OCI-M2 (cell line): ENCODE measurements around the gene NOC4L.
A peak's percentile ranks its signal among the peaks of the same experiment; 100 is the strongest.
"Not testable (repeated sequence)": the region's sequence is repeated elsewhere in the genome, so short reads cannot be mapped to it uniquely, and the experiment has no call there.

Source experiments
- DNase-seq: peaks from one replicate; lab custom pipeline; 2025; ENCODE audit not compliant: unreplicated experiment; lab: John Stamatoyannopoulos, UW

The NOC4L gene

GRCh38 chr12:132144115-132144809, at the start of gene NOC4L, which contains the start of gene DDX51:
Gene NOC4L (plus strand): TSS chr12:132144457. CDS start chr12:132144489, 32 bp downstream.
Gene DDX51 (minus strand): TSS chr12:132144319. CDS start chr12:132144296, 23 bp downstream.
- DNase-seq: peak; percentile 25

DNA sequence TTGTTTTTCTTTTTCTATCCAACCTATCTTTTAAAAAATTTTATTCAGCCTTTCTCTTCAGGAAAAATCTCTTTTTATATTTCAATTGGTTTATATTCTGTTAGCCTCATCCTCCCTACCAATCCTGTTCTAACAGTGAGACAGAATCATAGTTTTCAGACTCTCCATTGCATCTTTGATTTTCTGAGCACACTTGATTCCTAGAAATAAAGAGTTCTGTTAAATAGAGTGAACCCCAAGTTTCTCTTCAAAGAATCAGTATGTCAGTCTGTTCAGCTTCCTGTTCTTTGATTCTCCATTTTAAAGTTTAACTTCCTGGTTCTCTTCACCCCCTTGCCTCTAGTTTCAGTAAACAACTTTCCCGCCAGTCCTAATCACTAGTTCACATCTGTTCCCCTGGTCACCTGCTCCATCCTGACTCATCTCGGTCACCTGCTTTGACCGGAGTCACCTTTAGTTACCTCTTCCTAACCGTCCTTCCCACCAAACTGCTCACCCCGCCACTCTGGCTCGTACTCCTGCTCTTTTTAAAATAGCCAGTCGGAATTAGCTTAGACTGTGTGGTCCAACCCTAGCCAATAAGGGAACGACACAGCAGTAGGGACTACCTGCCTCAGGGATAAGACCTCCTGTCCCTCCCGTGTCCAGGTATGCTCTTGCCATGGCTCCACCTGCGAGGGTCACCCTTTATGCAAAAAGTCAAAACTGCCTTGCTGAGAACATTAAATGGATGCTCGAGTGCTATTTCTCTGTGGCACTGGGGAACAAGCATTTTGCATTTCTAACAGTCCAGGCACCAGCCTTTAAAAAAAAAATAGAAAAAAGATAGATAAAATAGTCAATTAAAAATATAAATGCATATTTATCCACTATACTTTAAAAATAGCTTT, 48.5 kb upstream of the NOC4L start:
- no peak for DNase-seq

- DNase-seq: no peak
These were observed 44.5 kb upstream of the NOC4L start for GRCh38 chr12:132099739-132100138.

- DNase-seq: no peak
These were observed 43.8 kb upstream of the NOC4L start for GRCh38 chr12:132100306-132101065.

DNA sequence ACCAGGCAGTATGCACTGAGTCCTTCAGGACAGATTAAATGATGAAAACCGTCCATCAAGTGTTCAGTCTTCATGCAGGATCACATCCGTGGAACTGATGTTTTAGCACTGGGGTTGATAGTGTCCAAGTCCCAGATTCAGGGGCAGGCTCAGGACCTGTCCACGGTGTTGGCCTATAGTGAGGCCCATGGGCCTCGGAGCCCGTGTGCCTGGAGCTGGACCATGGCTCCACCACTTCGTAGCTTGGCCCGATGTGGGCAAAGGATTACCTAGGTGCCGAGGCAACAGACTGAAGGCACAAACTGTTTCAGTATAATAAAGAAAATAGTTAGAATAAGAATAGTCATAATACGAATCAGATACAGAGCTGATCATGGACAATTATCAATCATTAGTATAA, 42.0 kb upstream of the NOC4L start:
- DNase-seq: no peak

GRCh38 chr12:132103072-132103471, 41.2 kb upstream of the NOC4L start:
- DNase-seq: not testable (repeated sequence)

GRCh38 chr12:132103542-132104308, 40.5 kb upstream of the NOC4L start:
- no peak for DNase-seq

GRCh38 chr12:132105467-132105866, 38.8 kb upstream of the NOC4L start:
- DNase-seq: no peak

DNA sequence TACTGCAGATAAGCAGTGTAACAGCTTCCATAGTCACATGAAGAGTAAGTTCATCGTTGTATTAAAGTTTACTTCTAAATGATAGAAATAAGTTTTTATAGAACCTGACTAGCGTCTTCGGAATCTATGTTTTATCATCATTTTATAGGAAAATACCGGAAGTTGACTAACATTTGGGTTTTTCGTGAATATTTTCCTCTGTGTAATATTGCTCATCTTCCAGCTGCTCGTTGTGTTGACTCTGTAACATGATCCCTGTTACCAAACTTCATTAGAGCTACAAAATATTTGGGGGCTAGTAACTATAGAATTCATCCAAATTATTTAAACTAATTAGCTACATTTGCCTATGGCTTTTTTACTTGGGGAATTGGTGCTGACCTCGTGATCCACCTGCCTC, 37.3 kb upstream of the NOC4L start:
- DNase-seq: no peak

GRCh38 chr12:132108211-132108832, 35.9 kb upstream of the NOC4L start:
- DNase-seq: no peak

DNA sequence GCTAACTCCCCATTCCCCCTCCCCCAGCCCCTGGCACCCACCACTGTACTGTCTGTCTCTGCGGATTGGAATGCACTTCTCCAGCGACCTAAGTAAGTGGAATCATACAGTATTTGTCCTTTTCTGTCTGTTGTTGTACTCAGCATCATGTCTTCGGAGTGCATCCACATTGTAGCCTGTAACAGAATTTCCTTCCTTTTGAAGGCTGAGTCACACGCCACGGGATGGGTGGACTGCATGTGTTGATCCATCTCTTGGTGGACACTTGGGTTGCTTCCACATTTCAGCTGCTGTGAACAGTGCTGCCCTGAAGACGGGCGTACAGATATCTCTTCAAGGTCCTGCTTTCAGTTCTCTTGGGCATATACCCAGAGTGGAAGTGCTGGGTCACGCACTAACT, 34.5 kb upstream of the NOC4L start:
- DNase-seq: no peak

DNA sequence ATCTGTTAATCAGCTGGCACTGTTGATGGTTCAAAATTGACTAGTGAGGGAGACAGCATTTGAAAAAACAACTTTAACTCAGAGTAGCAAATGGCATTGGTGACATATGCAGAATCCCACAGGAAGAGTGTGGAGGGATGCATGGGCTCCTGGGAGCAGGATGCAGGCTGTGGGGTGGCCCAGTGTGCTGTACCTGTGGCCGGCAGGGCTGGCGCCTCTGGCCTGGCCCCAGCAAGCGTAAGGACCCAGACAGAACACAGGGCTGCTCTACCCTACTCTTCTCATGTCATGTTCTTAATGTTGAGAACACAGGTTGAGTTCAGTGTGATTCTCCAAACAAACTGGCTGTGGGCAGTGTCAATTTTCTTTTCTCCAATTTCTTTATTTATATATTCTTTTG, 33.6 kb upstream of the NOC4L start:
- no peak for DNase-seq

- no peak for DNase-seq
These were observed 32.5 kb upstream of the NOC4L start for GRCh38 chr12:132111654-132112304.

DNA sequence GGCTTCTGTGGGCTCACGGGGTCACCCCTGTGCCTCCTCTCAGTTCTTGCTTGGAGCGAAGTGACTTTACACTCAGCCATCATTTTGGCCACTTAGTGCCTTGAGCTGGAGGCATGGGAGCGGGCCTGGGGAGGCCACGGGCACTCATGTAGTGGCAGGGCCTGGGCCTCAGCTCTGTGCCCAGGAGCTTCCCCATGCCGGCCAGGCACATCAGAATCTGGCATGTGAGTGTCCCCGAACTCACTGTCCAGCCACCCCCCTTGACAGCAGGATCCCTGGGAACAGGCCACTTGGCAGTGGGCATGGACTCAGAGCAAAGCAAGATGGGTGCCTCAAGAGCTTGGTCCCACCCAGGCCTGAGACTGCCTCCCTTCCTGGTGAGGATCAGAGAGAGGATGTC, 29.6 kb upstream of the NOC4L start:
- no peak for DNase-seq

- no peak for DNase-seq
These were observed 28.8 kb upstream of the NOC4L start for GRCh38 chr12:132115500-132115899.

- no peak for DNase-seq
These were observed 27.3 kb upstream of the NOC4L start for GRCh38 chr12:132116709-132117557.

- DNase-seq: no peak
These were observed 26.7 kb upstream of the NOC4L start for GRCh38 chr12:132117558-132117875.

- DNase-seq: no peak
These were observed 25.4 kb upstream of the NOC4L start for GRCh38 chr12:132118876-132119275.

DNA sequence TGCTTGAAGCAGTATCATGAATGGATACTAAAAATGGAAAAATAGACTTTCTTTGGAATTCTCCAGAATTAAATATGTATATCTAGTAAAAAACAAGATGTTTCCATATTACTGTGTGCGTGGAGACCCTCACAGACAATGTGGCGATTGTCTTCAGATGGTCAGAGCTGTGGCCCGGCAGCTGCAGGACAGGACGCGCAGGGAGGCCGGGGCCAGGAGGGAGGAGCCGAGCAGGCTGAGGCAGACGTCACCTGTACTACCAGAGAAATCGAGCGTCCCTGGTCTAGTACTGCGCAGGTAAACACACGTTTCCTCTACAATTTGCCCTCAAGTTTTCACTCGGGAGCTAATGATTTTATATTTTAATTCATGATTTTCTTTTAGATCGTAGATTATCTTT, 23.0 kb upstream of the NOC4L start:
- DNase-seq: no peak
